ENCODE measurements around the gene HOXB13. TPM values are rescaled to one million over a fixed set of nuclear protein-coding genes. Genes with fewer than 3 reads are reported as not detected.

Gene HOXB13
- polyA plus RNA-seq, 1 experiment = 0.70 TPM

- CTCF ChIA-PET = interaction anchor here (1.5 kb wide), 1 partner anchor 16 kb away, joined by 4 read pairs; no protein-coding TSS in a partner anchor
- Histone ChIP-seq H3K27me3 (ENCODE audit: control insufficient read depth, insufficient read depth, low read length) (peaks cover 63% of the 10 kb centered on the region), H3K36me3 (ENCODE audit: control insufficient read depth, insufficient read depth, low read length) (no peaks in the 10 kb centered on the region), H3K4me3 (ENCODE audit: low read depth, low read length) (no peak overlapping the region)
- no peak for DNase-seq (ENCODE audit: low read depth)
- POLR2A ChIA-PET = no interaction called here
- TF ChIP-seq, protein P1, sequence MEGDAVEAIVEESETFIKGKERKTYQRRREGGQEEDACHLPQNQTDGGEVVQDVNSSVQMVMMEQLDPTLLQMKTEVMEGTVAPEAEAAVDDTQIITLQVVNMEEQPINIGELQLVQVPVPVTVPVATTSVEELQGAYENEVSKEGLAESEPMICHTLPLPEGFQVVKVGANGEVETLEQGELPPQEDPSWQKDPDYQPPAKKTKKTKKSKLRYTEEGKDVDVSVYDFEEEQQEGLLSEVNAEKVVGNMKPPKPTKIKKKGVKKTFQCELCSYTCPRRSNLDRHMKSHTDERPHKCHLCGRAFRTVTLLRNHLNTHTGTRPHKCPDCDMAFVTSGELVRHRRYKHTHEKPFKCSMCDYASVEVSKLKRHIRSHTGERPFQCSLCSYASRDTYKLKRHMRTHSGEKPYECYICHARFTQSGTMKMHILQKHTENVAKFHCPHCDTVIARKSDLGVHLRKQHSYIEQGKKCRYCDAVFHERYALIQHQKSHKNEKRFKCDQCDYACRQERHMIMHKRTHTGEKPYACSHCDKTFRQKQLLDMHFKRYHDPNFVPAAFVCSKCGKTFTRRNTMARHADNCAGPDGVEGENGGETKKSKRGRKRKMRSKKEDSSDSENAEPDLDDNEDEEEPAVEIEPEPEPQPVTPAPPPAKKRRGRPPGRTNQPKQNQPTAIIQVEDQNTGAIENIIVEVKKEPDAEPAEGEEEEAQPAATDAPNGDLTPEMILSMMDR (IDR thresholded peaks at IDR 0.05; ENCODE audit: insufficient read depth, low read depth, low read length) = no peak
These were observed 12.0 kb upstream of the HOXB13 start for GRCh38 chr17:48740537-48740936.

DNA sequence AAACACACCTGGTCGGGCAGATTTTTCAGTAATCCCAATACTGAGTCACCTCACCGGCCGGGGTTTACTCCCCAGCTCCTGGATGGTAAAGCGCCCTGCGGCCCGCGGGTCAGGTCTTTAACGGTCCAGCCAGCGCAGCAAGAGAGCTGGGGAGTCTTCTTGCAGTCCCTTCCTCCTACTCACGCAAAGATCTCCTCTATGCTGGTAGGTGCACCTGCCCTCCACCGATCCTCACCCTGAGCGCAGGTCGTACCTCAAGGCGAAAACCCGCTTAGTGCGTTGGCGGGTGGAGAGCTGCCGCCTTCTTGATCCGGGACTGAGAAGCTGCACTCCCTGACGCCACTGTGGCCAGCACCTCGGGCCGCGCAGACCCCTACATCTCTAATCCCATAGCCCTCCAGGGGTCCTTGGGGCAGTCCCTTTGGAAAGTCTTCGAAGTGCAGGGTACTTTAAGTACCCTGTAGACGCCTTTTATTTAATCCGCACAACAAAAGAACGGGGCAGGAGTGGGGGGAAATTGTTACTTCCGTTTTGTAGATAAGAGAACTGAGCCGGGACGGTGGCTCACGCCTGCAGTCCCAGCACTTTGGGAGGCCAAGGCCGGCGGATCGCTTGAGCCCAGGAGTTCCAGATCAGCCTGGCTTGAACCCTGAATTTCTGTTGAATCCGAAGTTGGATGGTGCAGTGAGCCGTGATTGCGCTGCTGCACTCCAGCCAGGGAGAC is 10.4 kb upstream of the HOXB13 start:
- POLR2A ChIA-PET = no interaction called here
- no peaks in the 10 kb centered on the region for H3K36me3 ChIP-seq (ENCODE audit: control insufficient read depth, insufficient read depth, low read length)

GRCh38 chr17:48738424-48738802 is 9.9 kb upstream of the HOXB13 start:
- Histone ChIP-seq H3K36me3 (ENCODE audit: control insufficient read depth, insufficient read depth, low read length) (no peaks in the 10 kb centered on the region), H3K4me3 (ENCODE audit: low read depth, low read length) (no peak overlapping the region), H3K27me3 (ENCODE audit: control insufficient read depth, insufficient read depth, low read length) (peaks cover 65% of the 10 kb centered on the region)
- TF ChIP-seq, protein P1 (IDR thresholded peaks at IDR 0.05; ENCODE audit: insufficient read depth, low read depth, low read length) = no peak
- no peak for DNase-seq (ENCODE audit: low read depth)
- POLR2A ChIA-PET = no interaction called here
- CTCF ChIA-PET = interaction anchor here (1.4 to 5.7 kb wide), 6 partner anchors 10 to 141 kb away, joined by 3 to 24 read pairs (median 6); partner anchors contain the start of genes HOXB13 and PRAC2

More for the DNA sequence above, 10.4 kb upstream of the HOXB13 start:
- TF ChIP-seq, protein P1 (IDR thresholded peaks at IDR 0.05; ENCODE audit: insufficient read depth, low read depth, low read length) = no peak
- H3K27me3 ChIP-seq (ENCODE audit: control insufficient read depth, insufficient read depth, low read length) = peaks cover 66% of the 10 kb centered on the region
- CTCF ChIA-PET = interaction anchor here (0.6 to 5.7 kb wide), 5 partner anchors 10 to 230 kb away, joined by 3 to 21 read pairs (median 4); partner anchors contain the start of gene HOXB13
- no peak overlapping the region for H3K4me3 ChIP-seq (ENCODE audit: low read depth, low read length)
- no peak for DNase-seq (ENCODE audit: low read depth)

DNA sequence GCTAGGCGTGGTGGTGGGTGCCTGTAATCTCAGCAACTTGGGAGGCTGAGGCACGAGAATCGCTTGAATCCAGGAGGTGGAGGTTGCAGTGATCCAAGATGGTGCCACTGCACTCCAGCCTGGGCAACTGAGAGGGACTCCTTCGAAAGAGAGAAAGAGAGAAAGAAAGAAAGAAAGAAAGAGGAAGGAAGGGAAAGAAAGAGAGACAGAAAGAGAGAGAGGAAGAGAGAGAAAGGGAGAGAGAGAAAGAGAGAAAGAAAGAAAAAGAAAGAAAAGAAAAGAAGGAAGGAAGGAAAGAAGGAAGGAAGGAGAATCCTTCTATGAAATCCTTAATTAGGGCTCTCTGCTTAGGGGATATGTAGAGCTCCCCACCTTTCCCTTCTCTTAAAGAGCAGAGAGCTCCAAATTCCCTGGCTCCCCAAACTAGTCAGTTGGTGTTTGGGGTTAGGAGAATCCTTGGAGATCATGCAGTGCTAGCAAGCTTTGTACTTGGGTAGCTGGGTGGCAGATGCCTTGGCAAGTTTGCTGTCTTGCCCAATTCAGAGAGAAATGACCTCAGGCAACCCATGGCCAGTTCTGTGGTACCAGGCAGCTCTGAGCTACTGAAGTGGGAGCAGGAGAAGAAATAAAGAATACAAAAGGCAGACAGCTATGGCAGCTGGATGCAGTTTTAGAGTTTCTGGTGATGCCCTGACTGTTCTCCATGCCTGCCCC is 8.9 kb upstream of the HOXB13 start:
- TF ChIP-seq, protein P1 (IDR thresholded peaks at IDR 0.05; ENCODE audit: insufficient read depth, low read depth, low read length) = no peak
- ChIA-PET POLR2A (no interaction called here), CTCF (interaction anchor here (1.4 to 5.7 kb wide), 6 partner anchors 9 to 141 kb away, joined by 3 to 24 read pairs (median 6); partner anchors contain the start of genes HOXB13 and PRAC2)
- DNase-seq (ENCODE audit: low read depth) = no peak
- Histone ChIP-seq H3K4me3 (ENCODE audit: low read depth, low read length) (no peak overlapping the region), H3K27me3 (ENCODE audit: control insufficient read depth, insufficient read depth, low read length) (peaks cover 68% of the 10 kb centered on the region), H3K36me3 (ENCODE audit: control insufficient read depth, insufficient read depth, low read length) (no peaks in the 10 kb centered on the region)

DNA sequence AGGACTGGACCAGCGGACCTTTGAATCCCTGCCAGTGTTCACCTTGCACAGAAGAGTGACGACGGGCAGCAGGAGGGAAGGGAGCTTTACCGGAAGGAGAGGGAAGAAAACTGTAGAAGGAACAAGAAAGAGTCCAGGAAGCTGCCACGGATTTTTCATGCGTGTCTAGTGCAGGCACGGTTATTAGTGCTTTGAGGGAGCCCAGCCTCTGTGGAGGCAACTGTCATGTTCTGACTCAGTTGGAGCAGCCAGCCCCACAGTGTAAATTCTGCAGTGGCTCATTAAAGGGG is 6.5 kb upstream of the HOXB13 start:
- ChIA-PET CTCF (interaction anchor here (0.7 to 5.7 kb wide), 5 partner anchors 11 to 144 kb away, joined by 3 to 24 read pairs (median 6); partner anchors contain the start of gene PRAC2), POLR2A (no interaction called here)
- no peaks in the 10 kb centered on the region for H3K36me3 ChIP-seq (ENCODE audit: control insufficient read depth, insufficient read depth, low read length)
- H3K27me3 ChIP-seq (ENCODE audit: control insufficient read depth, insufficient read depth, low read length) = peaks cover 61% of the 10 kb centered on the region
- DNase-seq (ENCODE audit: low read depth) = no peak
- no peak overlapping the region for H3K4me3 ChIP-seq (ENCODE audit: low read depth, low read length)
- TF ChIP-seq, protein P1 (IDR thresholded peaks at IDR 0.05; ENCODE audit: insufficient read depth, low read depth, low read length) = no peak

Data from BJ (cell line).